ENCODE data around the gene TACR2.

TACR2 gene

DNA sequence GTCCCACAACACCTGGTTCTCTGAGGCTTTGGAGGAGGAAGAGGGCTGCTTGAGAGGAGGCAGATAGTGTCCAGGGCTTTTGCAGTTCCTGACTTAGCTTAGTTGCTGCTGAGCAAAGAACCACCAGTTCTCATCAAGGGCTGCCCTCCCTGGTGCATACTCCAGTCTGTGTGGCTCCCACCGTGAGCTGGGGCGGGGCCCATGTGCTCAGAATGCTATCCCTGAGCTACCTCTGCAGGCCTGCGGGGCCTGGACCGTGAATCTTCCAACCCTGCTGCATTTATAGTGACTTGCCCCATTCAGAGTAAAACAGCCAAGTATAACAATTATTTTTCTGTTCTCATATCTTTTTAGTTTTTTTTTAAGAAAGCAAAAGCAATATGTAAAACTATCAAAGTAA lies 49.2 kb downstream of the TACR2 start:
- no peak for DNase-seq

DNA sequence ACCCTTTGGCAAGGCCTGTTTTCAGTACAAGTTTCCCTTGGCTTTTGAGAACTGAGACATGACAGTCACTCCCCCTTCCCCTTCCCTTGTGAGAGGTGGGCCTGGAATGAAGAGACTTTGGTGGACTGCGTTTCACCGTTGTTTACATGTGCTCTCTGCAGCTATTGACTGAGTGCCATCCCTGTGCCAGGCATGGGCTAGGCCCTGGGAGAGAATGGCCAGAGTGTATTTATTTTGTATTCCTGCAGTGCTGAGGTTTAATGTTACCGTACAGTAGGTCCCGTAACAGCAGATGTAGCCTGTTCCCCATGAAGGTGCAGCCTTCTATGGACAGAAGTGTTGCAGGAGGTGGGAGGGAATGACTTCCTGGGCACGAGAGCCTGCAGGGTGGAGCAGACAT lies 50.0 kb downstream of the TACR2 start:
- DNase-seq: no peak

DNA sequence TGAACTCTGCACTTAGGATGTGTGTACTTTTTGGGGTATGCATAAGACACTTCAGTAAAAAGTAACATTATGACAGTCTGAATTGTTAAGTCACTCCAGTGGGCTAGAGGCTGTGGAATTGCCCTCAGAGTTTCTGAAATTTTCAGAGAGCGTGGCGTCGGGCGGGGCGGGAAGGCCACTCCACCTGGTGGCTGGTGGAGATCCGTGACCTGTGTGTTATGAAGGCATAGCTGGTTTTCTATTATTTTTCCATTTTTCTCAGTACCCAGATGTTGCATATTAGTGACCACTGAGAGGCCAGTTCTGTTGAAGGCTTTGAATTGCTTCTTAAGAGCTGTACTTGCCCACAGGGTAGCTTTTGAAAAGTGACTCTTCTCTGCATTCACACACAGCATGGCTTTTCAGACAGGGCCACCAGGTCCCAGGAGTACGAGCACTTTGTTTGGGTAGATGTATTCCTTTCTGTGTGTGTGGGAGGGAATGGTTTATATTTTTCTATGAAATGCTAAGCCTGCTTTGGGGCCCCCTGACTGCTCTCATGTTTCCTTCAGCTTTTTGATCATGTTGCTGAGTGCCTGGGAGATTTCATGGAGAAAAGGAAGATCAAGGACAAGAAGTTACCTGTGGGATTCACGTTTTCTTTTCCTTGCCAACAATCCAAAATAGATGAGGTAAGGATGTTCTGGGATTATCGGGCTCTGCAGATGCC lies 52.3 kb downstream of the TACR2 start:
- DNase-seq: no peak

DNA sequence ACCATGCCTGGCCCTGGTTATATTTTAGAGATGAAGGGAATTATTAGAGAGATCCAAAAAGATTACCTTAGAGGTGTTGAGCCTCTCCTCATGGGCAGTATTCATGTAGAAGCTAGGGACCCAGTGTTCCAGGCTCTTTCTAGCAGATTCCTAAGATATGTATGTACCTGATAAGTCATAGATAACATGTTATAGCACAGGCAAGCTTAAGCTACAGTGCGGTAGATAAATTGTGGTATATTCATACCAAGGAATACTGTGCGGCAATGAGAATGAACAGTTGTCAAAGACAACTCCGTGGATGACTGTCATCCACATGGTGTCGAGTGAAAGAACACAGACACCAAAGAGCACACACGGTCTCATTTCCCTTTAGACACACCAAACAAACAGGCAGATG lies 53.1 kb downstream of the TACR2 start:
- DNase-seq: no peak

DNA sequence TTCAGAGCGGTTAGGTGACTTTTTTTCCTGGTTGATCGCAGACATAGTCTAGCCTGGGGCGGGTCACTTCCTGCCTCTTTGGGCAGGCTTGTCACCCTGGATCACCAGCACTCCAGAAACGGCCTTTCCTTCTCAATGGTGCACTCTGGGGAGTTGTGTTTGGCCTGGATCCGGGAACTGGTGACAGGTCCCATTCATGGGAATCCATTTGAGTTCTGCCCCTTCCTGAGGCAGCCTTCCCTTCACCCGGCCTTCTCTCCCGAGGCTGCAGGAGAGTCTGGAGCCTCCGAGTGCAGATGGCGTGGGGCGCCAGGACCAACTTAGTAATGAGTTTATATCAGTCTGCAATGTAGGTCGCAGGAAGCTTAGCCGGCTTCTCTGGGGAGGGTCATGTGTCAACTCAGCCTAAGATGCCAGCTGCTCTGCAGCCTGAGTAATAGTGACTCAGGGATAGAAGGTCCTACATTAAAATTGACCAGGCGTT lies 54.2 kb downstream of the TACR2 start:
- DNase-seq: peak; percentile 82

DNA sequence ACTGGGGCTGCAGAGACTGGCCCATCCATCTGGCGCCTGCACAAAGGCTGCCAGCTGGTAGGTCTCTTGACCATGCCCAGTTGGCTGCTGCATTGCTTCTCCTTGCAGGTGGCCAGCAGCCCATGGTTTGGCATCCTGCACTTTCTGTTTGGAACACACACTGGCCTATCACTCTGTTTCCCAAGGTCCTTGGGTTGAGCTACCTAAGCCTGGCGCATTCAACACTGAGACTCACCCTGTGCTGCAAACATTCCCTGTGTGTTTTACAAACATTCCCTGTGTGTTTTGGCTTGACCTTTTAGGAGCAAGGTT lies 55.5 kb downstream of the TACR2 start:
- DNase-seq: no peak

DNA sequence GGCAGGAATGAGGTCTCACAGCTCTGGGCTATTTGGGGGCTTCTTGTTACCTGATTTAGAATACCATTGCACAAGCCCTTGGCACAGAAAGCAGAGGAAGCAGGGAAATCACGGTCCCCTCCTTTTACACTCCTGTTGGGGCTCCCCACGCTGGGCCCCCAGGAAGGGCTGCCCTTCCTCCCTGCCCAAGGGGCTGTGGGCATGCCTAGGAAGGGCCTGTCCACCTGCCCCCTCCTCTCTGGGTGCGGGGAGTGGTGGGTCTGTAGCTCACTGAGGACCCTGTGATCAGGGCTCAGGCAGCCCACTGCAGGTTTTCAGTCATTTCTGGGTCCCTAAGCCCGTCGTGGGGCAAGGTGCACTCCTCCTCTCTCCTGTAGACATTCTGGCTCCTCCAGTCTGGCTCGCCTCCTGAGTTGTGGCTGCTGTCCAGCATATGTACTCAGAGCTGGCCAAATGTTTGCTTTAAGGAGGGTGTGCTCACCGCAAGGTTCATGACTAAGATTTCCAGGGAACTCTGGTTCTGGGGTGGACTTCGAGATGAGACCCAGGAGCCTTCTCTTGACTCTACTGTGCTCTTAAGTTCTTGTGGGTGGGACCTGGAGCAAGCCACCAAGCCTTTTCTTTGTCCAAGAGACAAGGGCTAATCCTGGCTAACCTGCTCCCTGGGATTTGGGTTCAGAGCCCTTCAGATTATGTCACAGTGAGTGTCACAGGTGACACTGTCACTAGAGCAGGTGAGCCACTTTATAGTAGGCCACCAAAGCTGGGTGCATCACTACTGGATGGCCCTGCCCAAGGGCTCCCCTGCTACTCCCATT lies 56.0 kb downstream of the TACR2 start:
- no peak for DNase-seq

DNA sequence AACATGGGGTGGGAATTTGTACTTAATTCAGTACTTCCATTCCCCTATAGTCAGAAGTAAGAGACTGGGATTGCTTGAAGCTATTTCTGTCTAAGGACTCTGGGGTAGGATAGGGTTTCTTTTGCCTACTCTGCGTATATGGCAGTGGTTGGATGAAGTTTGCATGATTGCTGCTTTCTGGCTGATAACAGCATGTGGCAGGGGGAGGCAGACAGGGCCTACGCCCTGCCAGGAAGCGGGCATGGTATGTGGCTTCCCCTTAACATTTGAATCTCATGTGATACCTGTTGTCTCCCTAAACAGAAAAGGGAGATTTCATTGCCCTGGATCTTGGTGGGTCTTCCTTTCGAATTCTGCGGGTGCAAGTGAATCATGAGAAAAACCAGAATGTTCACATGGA lies 57.1 kb downstream of the TACR2 start:
- DNase-seq: no peak

DNA sequence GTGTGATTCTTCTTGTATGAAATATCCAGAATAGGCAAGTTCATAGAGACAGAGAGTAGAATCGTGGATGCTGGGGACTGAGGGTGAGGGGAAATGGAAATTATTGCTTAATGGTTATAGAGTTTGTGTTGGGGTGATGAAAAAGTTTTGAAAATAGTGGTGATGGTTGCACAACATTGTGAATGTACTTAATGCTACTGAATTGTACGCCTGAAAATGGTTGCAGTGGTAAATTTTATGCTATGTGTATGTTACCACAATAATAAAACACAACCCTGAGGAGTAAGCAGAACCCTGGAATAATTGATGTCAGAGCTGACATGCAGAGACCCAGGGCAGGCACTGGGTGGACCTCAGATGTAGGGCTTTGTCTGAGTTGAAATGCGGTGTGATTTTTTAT lies 57.6 kb downstream of the TACR2 start:
- DNase-seq: no peak

DNA sequence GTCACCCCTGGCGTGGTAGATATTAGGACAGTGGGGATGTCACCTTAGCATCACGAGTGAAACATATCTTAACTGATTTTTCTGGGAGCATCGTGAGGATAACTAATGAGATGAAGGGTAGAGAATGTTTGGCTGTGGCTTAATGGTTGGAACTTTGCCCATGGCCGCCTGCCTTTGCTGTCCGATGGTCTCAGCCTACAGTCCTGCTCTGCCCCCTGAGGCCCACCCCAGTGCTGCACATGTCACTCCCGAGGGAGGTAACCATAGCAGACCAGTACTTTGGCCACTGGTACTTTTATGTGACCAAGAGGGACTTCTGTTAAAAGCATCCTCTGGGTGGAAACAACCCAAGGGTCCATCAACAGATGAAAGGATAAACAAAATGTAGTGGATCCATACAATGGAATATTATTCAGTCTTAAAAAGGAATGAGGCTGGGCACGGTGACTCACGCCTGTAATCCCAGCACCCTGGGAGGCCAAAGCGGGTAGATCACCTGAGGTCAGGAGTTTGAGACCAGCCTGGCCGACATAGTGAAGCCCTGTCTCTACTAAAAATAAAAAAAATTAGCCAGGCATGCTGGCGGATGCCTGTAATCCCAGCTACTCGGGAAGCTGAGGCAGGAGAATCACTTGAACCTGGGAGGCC lies 58.4 kb downstream of the TACR2 start:
- no peak for DNase-seq

DNA sequence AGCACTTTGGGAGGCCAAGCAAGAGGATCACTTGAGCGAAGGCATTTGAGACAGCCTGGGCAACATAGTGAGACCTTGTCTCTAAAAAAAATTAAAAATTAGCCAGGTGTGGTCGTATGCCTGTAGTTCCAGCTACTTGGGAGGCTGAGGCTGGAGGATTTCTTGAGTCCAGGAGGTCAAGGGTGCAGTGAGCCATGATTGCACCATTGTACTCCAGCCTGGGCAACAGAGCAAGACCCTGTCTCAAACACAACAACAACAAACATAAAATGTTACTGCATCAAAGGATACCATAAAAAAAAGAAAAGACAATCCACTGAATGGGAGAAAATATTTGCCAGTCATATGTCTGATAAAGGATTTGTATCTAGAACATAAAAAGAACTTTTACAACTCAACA lies 60.5 kb downstream of the TACR2 start:
- no peak for DNase-seq

DNA sequence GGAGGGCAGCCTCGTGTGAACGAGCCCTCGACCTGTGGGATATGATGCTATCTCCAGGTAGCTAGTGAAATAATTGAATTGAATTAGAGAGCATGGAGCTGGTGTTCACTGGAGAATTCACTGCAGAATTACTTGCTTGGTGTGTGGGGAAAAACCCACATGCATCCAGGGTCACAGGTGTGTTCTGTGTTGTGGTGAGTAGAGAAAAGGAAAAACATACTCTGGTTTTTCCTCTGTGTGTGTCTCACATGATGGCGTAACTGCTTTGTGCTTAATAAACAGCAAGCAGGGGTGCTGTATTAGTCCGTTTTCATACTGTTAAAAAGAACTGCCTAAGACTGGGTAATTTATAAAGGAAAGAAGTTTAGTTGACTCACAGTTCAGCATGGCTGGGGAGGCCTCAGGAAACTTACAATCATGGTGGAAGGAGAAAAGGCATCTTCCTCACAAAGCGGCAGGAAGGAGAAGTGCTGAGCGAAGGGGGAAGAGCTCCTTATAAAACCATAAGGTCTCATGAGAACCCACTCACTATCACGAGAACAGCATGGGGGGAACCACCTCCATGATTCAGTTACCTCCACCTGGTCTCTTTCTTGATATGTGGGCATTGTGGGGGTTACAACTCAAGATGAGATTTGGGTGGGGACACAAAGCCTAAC lies 62.6 kb downstream of the TACR2 start:
- no peak for DNase-seq

Data from eye (tissue), 1 donor.